Amniotic stem cell (primary cell): ENCODE results near the gene KLRG1.

ENCODE experiments used
- DNase-seq: peaks from one replicate; lab custom pipeline; 2025; lab: John Stamatoyannopoulos, UW

The KLRG1 gene

DNA sequence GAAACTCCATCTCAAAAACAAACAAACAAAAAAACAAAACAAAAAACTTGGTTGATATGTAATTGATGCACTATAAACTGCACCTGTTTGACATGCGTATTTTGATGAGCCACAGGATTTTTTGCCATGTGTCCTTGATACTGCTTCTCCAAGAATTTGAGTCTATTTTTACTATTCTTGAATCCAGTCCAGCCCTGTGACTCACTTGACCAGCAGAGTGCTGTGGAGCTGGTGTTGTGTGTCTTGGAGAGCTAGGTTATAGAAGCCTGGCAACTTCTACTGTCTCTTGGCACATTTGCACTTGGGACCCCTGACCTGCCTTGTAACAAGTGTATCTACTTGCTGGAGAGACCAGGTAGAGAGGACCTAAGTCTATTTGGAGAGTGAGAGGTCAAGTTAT is 52.0 kb downstream of the KLRG1 start:
- no peak for DNase-seq

GRCh38 chr12:9043766-9044165 is 54.4 kb downstream of the KLRG1 start:
- no peak for DNase-seq

DNA sequence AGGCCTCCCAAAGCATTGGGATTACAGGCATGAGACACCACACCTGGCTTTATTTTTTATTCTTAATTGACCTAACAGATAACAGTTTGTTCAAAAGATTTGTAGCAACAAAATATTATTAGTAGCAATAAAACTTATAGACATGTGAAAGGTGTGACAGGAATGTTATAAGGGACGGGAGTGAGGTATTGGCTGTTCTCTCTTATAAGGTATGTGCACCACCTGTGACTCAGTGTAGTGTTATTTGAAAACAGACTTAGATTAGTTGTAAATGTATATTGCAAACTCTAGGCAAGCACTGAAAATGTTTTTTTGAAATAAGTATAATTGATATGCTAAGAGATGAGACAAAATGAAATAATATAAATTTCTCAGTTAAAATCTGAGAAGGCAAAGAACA is 57.8 kb downstream of the KLRG1 start:
- DNase-seq, result no peak

- no peak for DNase-seq
Observed at GRCh38 chr12:9048930-9049329, 59.6 kb downstream of the KLRG1 start.

DNA sequence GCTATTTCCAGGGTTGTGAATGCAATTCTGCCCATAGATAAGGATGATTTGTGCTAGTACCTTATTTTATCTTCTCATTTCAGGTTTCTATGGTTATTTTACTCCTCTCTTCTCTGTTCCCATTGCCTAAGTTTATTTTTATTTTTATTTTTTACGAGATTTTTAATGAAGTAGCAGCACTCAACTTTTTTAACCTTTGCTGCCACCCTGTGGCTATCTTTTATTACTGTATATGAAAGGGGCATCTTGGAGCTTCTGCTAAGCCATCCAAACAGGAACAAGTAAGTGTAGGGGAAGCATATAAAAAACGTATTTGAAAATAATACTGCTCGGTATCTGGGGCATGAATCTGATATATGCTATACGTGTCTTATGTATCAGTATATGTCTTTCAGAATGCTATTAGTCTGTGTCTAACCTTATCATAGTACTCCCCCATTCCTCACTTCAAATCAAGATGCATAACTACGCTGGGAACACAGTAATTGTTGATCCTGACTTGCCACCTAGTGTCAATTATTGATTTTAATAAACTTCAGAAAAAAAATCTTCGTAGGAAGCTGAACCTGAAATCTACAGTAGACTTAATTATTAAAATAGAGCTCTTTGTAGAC is 60.3 kb downstream of the KLRG1 start:
- no peak for DNase-seq

- no peak for DNase-seq
Observed at GRCh38 chr12:9050521-9051157, 61.3 kb downstream of the KLRG1 start.

- no peak for DNase-seq
Observed at GRCh38 chr12:9051158-9051550, 61.8 kb downstream of the KLRG1 start.

GRCh38 chr12:9052610-9053009 is 63.3 kb downstream of the KLRG1 start:
- no peak for DNase-seq
